Body of pancreas (tissue), 4 donors: ENCODE results near the gene ITGB1BP1. TPM values are rescaled to one million over a fixed set of nuclear protein-coding genes. Genes with fewer than 3 reads are reported as not detected.
A peak's percentile ranks its signal among the peaks of the same experiment; 100 is the strongest.

Experiments
- ATAC-seq: fragments of 150-250 bp; one replicate; pipeline ENCODE4 v1.9.1; 2016
- DNase-seq, 4 donors: peaks; one replicate each; pipeline ENCODE4 v3.0.0-alpha.2; 2019
- H3K27ac ChIP-seq, 4 donors: fragments of 200-600 bp; sonication (generic); 1 replicate in 3 of 4; 2 replicates in 1 of 4; pipeline versions ENCODE4 v1.5.1 to v1.6.1; 2016 to 2019; ENCODE audit warnings: mild to moderate bottlenecking in 1 of 4, mixed read lengths in 1 of 4, moderate library complexity in 1 of 4
- H3K27me3 ChIP-seq, 2 donors: fragments of 200-600 bp; sonication (generic); one replicate each; pipeline ENCODE4 v1.6.0; 2016; ENCODE audit warnings: mild to moderate bottlenecking in 1 of 2
- H3K36me3 ChIP-seq, 2 donors: fragments of 200-600 bp; sonication (generic); replicated peaks in 1 of 2; 2 replicates each; pipeline ENCODE4 v1.5.1; 2016; ENCODE audit warnings: low read depth in 2 of 2; ENCODE audit not compliant: insufficient read depth in 1 of 2
- H3K4me1 ChIP-seq: fragments of 200-600 bp; sonication (generic); one replicate; pipeline ENCODE4 v1.6.0; 2016
- H3K4me3 ChIP-seq, 2 donors: fragments of 200-600 bp; sonication (generic); 1 replicate in 1 of 2; 2 replicates in 1 of 2; pipeline ENCODE4 v1.5.1; 2016 to 2019
- H3K9me3 ChIP-seq, 3 donors: fragments of 200-600 bp; sonication (generic); 1 replicate in 2 of 3; 2 replicates in 1 of 3; pipeline ENCODE4 v1.5.1; 2016
- POLR2A ChIP-seq, 3 donors: fragments of 450-650 bp; IDR thresholded peaks; one replicate each; pipeline ENCODE4 v1.6.1; 2016; ENCODE audit warnings: antibody characterized with exemption in 3 of 3, mild to moderate bottlenecking in 2 of 3
- WGBS, 2 donors: methylation state at CpG; one replicate each; pipeline ENCODE4 v1.1.5; 2017; 5-methylcytosine and 5-hydroxymethylcytosine counted together
- intact Hi-C: fragments of 100-400 bp; cut with DNase I; formaldehyde crosslinking; loops from one replicate; pipeline ENCODE4 v1.15.1; 2023
- total RNA-seq, 2 donors: library from RNA; depleted of rRNA; stranded (reverse); fragments of >200 nt; gene quantifications; one replicate each; pipeline ENCODE4 v1.1.0, GENCODE V29; 2016
- TF ChIP-seq, protein P1 (sequence below), 7 experiments: fragments of 450-650 bp in 4 of 7; fragments of 200-600 bp in 3 of 7; sonication (generic) in 3 of 7; IDR thresholded peaks; one replicate each; pipeline ENCODE4 v1.5.1; 2016 to 2019; ENCODE audit warnings: antibody characterized with exemption in 7 of 7

The ITGB1BP1 gene
- total RNA-seq, 2 donors from 2014 or later: 16.6 to 28.3 TPM

DNA sequence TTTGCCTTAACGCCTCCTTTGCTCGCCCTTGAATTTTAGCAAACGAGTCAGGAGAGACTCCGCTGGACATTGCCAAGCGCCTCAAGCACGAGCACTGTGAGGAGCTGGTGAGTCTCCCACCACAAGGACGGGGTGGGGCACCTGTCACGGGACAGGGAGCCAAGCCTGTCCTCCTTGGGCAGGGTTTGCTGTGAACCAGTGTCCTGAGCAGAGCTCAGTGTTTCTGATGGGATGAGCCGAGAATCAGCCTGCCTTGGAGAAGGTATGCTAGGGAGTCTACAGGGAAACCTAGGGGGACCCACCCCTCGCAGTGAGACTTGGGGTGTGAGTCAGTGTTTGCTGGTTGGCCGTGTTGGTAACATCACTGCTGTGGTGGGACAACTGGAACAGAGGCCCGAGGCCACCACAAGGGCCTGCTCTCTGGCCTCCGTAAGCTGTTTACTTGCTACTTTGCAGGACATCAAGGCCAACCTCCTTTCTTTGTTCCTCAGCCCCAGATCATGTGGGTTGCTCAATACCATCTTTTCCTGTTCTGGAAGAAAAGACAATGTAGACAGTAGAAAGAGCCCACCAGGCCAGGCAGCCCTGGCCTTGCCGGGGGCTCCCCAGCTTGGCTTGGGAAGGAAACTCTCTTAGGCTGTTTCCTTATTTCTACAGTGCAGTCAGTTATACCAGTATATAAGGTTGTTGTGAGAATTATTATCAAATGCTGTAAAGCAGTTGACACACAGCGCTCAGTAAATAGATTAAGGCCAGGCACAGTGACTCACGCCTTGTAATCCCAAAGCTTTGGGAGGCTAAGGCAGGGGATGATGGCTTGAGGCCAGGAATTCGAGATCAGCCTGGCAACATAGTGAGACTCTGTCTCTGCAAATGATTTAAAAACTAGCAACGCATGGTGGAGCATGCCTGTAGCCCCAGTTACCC lies 42.4 kb downstream of the ITGB1BP1 start:
- DNase-seq (peak in 3 of 4 donors; percentile 27 to 65 (median 48)), ATAC-seq (peak; percentile 61)
- TF ChIP-seq, protein P1, sequence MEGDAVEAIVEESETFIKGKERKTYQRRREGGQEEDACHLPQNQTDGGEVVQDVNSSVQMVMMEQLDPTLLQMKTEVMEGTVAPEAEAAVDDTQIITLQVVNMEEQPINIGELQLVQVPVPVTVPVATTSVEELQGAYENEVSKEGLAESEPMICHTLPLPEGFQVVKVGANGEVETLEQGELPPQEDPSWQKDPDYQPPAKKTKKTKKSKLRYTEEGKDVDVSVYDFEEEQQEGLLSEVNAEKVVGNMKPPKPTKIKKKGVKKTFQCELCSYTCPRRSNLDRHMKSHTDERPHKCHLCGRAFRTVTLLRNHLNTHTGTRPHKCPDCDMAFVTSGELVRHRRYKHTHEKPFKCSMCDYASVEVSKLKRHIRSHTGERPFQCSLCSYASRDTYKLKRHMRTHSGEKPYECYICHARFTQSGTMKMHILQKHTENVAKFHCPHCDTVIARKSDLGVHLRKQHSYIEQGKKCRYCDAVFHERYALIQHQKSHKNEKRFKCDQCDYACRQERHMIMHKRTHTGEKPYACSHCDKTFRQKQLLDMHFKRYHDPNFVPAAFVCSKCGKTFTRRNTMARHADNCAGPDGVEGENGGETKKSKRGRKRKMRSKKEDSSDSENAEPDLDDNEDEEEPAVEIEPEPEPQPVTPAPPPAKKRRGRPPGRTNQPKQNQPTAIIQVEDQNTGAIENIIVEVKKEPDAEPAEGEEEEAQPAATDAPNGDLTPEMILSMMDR (IDR thresholded peaks at IDR 0.05): no peak
- no peak for TF ChIP-seq POLR2A (IDR thresholded peaks at IDR 0.05)
- 84 to 88% methylated on average over 14 to 18 of the region's 18 CpGs for WGBS, 2 donors
- no peaks in the 10 kb centered on the region for H3K27me3 ChIP-seq
- H3K9me3 ChIP-seq: no peaks in the 10 kb centered on the region
- H3K4me1 ChIP-seq: no peaks in the 10 kb centered on the region
- H3K4me3 ChIP-seq: no peak overlapping the region
- intact Hi-C loops: no loop called here
- peak overlapping the region in 2 of 4 donors; percentile 30 to 58 for H3K27ac ChIP-seq
- H3K36me3 ChIP-seq: peaks cover 0 to 4% of the 10 kb centered on the region in 2 donors

DNA sequence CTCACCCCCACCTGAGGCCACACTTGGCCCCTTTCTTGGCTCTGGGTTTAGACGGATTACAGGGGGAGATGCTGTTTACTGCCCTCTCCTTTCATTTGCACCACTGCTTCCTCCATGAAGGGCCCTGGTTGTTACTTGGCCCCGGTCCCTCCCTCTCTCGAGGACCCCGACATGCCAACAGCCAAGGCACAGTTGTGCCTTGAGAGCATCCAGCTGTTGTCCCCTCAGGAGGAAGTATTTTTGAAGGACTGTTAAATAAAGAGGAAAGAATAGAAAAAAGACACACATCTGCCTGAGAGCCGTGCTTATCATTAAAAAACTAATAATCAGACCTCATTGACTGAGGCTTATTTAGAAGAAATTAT lies 44.0 kb downstream of the ITGB1BP1 start:
- Histone ChIP-seq H3K4me3 (no peak overlapping the region), H3K27me3 (no peaks in the 10 kb centered on the region), H3K36me3 (peaks cover 0 to 4% of the 10 kb centered on the region in 2 donors), H3K27ac (no peak overlapping the region), H3K4me1 (no peaks in the 10 kb centered on the region), H3K9me3 (no peaks in the 10 kb centered on the region)
- DNase-seq (no peak), ATAC-seq (no peak)
- WGBS, 2 donors: 96 to 99% methylated on average over 5 of the region's 5 CpGs
- intact Hi-C loops: no loop called here
- TF ChIP-seq, protein P1 (IDR thresholded peaks at IDR 0.05): no peak
- no peak for TF ChIP-seq POLR2A (IDR thresholded peaks at IDR 0.05)

DNA sequence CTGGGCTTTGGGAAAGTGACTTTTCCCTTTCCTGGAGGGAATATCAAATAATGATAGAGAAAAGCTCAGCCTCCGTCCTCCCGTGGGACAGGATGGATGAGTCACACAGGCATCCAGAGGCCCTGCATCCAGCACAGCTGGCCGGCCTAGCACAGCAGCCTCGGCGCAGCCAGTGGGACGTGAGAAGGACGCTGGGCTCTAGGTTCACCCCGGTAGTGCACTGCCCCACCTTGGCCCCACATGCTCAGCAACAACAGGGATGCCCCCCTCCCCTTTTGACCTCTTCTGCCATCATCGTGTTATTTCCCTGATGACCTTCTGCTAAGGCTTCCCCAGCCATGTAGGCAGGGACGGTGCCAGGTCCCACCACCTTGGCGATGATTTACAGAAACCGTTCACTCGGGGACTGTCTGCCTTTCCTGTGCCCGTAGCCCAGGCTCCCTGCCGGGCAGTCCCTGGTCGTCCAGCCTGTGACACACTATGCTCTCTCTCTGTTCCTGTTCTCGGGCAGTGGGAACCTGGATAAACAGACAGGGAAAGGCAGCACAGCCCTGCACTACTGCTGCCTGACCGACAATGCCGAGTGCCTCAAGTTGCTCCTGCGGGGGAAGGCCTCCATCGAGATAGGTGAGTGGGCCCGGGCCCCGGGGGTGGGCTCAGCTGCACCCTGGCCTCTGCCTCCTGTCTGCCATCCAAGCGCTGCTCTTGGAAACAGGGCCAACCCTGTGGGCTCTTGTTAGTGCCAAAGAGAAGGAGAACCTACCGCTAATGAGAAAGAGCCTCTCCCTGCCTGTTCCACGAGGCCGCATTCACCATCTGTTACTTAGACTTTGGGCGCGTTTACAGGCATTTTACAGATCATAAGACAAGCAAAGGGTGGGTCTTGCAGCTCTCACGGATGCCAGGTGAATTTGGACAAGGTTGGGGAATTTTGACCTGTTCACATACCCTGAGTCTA lies 44.6 kb downstream of the ITGB1BP1 start:
- Histone ChIP-seq H3K4me1 (no peaks in the 10 kb centered on the region), H3K4me3 (no peak overlapping the region), H3K27ac (peak overlapping the region in 1 of 4 donors; percentile 29), H3K27me3 (no peaks in the 10 kb centered on the region), H3K36me3 (peaks cover 0 to 4% of the 10 kb centered on the region in 2 donors), H3K9me3 (no peaks in the 10 kb centered on the region)
- DNase-seq (peak; percentile 28 to 49 (median 34)), ATAC-seq (peak; percentile 66)
- TF ChIP-seq POLR2A (IDR thresholded peaks at IDR 0.05): no peak
- TF ChIP-seq, protein P1 (IDR thresholded peaks at IDR 0.05): no peak
- intact Hi-C loops: no loop called here
- 86 to 88% methylated on average over 27 to 30 of the region's 30 CpGs for WGBS, 2 donors

DNA sequence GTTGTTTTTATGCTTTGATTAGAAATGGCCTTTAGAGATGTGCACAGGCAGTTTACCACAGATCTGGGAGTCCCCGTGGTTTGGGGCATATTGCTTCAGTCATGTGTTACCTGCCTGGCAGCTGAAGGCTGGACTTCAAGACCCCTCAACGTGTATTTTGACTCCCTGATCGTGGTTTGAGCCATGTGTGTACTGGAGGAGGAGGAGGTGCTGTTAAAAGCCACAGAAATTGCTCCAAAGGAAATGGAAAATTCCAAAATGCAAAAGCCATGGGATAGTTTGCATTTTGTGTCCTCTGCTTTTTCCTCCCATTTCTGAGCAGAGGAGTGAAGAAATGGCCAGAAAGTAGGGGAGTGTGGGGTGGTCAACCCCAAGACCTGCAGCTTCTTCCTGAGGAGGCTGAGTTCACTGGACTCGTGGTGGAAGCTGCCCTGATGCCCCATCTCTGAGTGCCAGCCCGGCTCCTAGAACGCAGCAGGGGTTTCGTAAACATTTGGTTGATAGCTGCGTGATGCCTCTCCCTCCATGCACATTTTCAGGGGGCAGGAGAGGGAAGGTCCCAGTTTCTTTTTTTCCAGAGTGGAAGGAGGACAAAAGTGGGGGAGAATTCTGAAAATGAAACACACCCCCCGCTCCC lies 45.7 kb downstream of the ITGB1BP1 start:
- TF ChIP-seq, protein P1 (IDR thresholded peaks at IDR 0.05): no peak
- no peak for TF ChIP-seq POLR2A (IDR thresholded peaks at IDR 0.05)
- peaks cover 0 to 4% of the 10 kb centered on the region in 2 donors for H3K36me3 ChIP-seq
- ATAC-seq: no peak
- DNase-seq: no peak
- peak overlapping the region in 1 of 4 donors; percentile 29 for H3K27ac ChIP-seq
- intact Hi-C loops: no loop called here
- H3K27me3 ChIP-seq: no peaks in the 10 kb centered on the region
- H3K4me1 ChIP-seq: no peaks in the 10 kb centered on the region
- H3K4me3 ChIP-seq: no peak overlapping the region
- 75% methylated on average over 9 of the region's 9 CpGs for WGBS, 2 donors
- no peaks in the 10 kb centered on the region for H3K9me3 ChIP-seq
